IMR-90 (cell line): ENCODE results near the gene XAGE1B. TPM values are rescaled to one million over a fixed set of nuclear protein-coding genes. Genes with fewer than 3 reads are reported as not detected.

Source experiments
- ATAC-seq: fragments of 200-7000 bp; cut with Tn5 transposase; 2 replicates; pipeline ENCODE4 v1.9.1; 2020; ENCODE audit warnings: low read depth, mild to moderate bottlenecking, moderate library complexity
- BruUV-seq: library from RNA; stranded (reverse); fragments of 400-500 nt; replicated peaks from 2 replicates; lab custom pipeline; 2021; lab: Mats Ljungman, UMichigan
- CTCF ChIA-PET: fragments of 300-600 bp; formaldehyde crosslinking; extraction: SDS; loops from one replicate; lab custom pipeline; 2021; ENCODE audit warnings: antibody characterized with exemption; lab: Yijun Ruan, JAX
- POLR2A ChIA-PET: fragments of 300-600 bp; sonication (Branson Sonifier 250); formaldehyde crosslinking; loops from one replicate; lab custom pipeline; 2022; ENCODE audit warnings: antibody characterized with exemption; ENCODE audit not compliant: unreplicated experiment; lab: Charles Lee
- DNase-seq: peaks from one replicate; pipeline ENCODE4 v3.0.0; 2013
- H2AFZ ChIP-seq: replicated peaks from 2 replicates; pipeline ENCODE3; 2013; ENCODE audit warnings: low read length, mild to moderate bottlenecking; ENCODE audit not compliant: poor library complexity
- H2AK5ac ChIP-seq: 2 replicates; pipeline ENCODE4 v1.6.1; 2013; ENCODE audit warnings: low read depth, low read length, inconsistent platforms
- H2AK9ac ChIP-seq: replicated peaks from 2 replicates; pipeline ENCODE3; 2013; ENCODE audit warnings: mild to moderate bottlenecking, low read depth, low read length, moderate library complexity; ENCODE audit not compliant: poor library complexity
- H2BK120ac ChIP-seq: 2 replicates; pipeline ENCODE4 v1.6.1; 2013; ENCODE audit warnings: low read depth, low read length, inconsistent platforms
- H2BK15ac ChIP-seq: 3 replicates; pipeline ENCODE4 v1.6.1; 2013; ENCODE audit warnings: low read depth, low read length, inconsistent platforms
- H2BK20ac ChIP-seq: 2 replicates; pipeline ENCODE4 v1.6.1; 2013; ENCODE audit warnings: low read depth, mild to moderate bottlenecking, inconsistent platforms, low read length, moderate library complexity
- H2BK5ac ChIP-seq: 2 replicates; pipeline ENCODE4 v1.6.1; 2013; ENCODE audit warnings: mild to moderate bottlenecking, low read depth, low read length, inconsistent platforms; ENCODE audit not compliant: poor library complexity, severe bottlenecking
- H3K14ac ChIP-seq: replicated peaks from 2 replicates; pipeline ENCODE4 v1.6.1; 2013; ENCODE audit warnings: low read depth, low read length, inconsistent platforms
- H3K18ac ChIP-seq: 2 replicates; pipeline ENCODE4 v1.6.1; 2013; ENCODE audit warnings: low read depth, low read length, control low read depth
- H3K23ac ChIP-seq: 2 replicates; pipeline ENCODE4 v1.6.1; 2013; ENCODE audit warnings: low read depth, low read length, inconsistent platforms
- H3K27ac ChIP-seq: 2 replicates; pipeline ENCODE4 v1.5.1; 2013; ENCODE audit warnings: mild to moderate bottlenecking, control low read depth, low read length; ENCODE audit not compliant: insufficient read depth
- H3K27me3 ChIP-seq: 2 replicates; pipeline ENCODE4 v1.6.1; 2013; ENCODE audit warnings: low read length; ENCODE audit not compliant: control insufficient read depth, insufficient read depth
- H3K36me3 ChIP-seq: 2 replicates; pipeline ENCODE4 v1.6.1; 2013; ENCODE audit warnings: low read length, mixed read lengths; ENCODE audit not compliant: control insufficient read depth, insufficient read depth
- H3K4ac ChIP-seq: 2 replicates; pipeline ENCODE4 v1.6.1; 2013; ENCODE audit warnings: low read depth, low read length, inconsistent platforms
- H3K4me1 ChIP-seq: 2 replicates; pipeline ENCODE4 v1.6.1; 2013; ENCODE audit warnings: low read length, mixed read lengths; ENCODE audit not compliant: control insufficient read depth, insufficient read depth
- H3K4me2 ChIP-seq: 2 replicates; pipeline ENCODE4 v1.6.1; 2013; ENCODE audit warnings: low read depth, mild to moderate bottlenecking, control low read depth, low read length, moderate library complexity
- H3K4me3 ChIP-seq: 2 replicates; pipeline ENCODE4 v1.5.1; 2013; ENCODE audit warnings: low read depth, mild to moderate bottlenecking, control low read depth, low read length, moderate library complexity; ENCODE audit not compliant: insufficient read depth
- H3K56ac ChIP-seq: 2 replicates; pipeline ENCODE4 v1.6.1; 2013; ENCODE audit warnings: low read length, inconsistent platforms; ENCODE audit not compliant: insufficient read depth; ENCODE audit errors: extremely low read depth
- H3K79me1 ChIP-seq, 2 experiments: 2 replicates each; pipeline ENCODE4 v1.6.1; 2013; ENCODE audit warnings: low read length in 2 of 2, inconsistent platforms in 1 of 2, low read depth in 1 of 2
- H3K9ac ChIP-seq: 2 replicates; pipeline ENCODE4 v1.6.1; 2013; ENCODE audit warnings: low read depth, low read length, control low read depth
- H3K9me1 ChIP-seq: 2 replicates; pipeline ENCODE4 v1.6.1; 2013; ENCODE audit warnings: low read length, inconsistent platforms; ENCODE audit not compliant: insufficient read depth
- H3K9me3 ChIP-seq: 2 replicates; pipeline ENCODE4 v1.6.1; 2013; ENCODE audit warnings: low read length; ENCODE audit not compliant: control insufficient read depth, insufficient read depth
- H4K20me1 ChIP-seq: 2 replicates; pipeline ENCODE4 v1.6.1; 2013; ENCODE audit warnings: low read length, inconsistent platforms; ENCODE audit not compliant: insufficient read depth
- H4K5ac ChIP-seq: 2 replicates; pipeline ENCODE4 v1.6.1; 2013; ENCODE audit warnings: mild to moderate bottlenecking, low read depth, low read length, control low read depth
- H4K8ac ChIP-seq, 2 experiments: 2 replicates each; pipeline ENCODE4 v1.6.1; 2013; ENCODE audit warnings: low read depth in 2 of 2, low read length in 2 of 2, control low read depth in 1 of 2, inconsistent platforms in 1 of 2
- H4K91ac ChIP-seq: 2 replicates; pipeline ENCODE4 v1.6.1; 2013; ENCODE audit warnings: low read depth, low read length, inconsistent platforms; ENCODE audit not compliant: insufficient read depth
- ELK1 ChIP-seq: fragments of 150-350 bp; IDR thresholded peaks from 2 replicates; pipeline ENCODE4 v1.6.1; 2016; ENCODE audit warnings: low read depth, mild to moderate bottlenecking, low read length, moderate library complexity, borderline replicate concordance
- MXI1 ChIP-seq: IDR thresholded peaks from 2 replicates; pipeline ENCODE4 v1.6.1; 2012; ENCODE audit warnings: low read depth, mild to moderate bottlenecking, low read length, moderate library complexity, borderline replicate concordance
- WGBS, 2 experiments: methylation state at CpG; one replicate each; pipeline versions ENCODE4 v1.1.5 to v1.1.7; 2013; ENCODE audit warnings: missing lambda C conversion rate in 2 of 2; ENCODE audit not compliant: insufficient read length in 1 of 2; ENCODE audit errors: extremely low coverage in 2 of 2; 5-methylcytosine and 5-hydroxymethylcytosine counted together
- dilution Hi-C: fragments of 300-500 bp; cut with HindIII; formaldehyde crosslinking; loops from one replicate; pipeline ENCODE4 v1.14.3; 2018; ENCODE audit warnings: low sequenced_read_pairs; ENCODE audit not compliant: unreplicated experiment
- in situ Hi-C: fragments of 300-500 bp; cut with MboI; formaldehyde crosslinking; loops from 3 replicates; pipeline ENCODE4 v1.14.3; 2019; ENCODE audit warnings: low sequenced_read_pairs, inconsistent platforms, mixed read lengths
- intact Hi-C: fragments of 100-400 bp; cut with micrococcal nuclease; formaldehyde crosslinking; loops from 2 replicates; pipeline ENCODE4 v1.10.0; 2022
- polyA plus RNA-seq, 3 experiments: library from polyadenylated mRNA; depleted of rRNA; stranded (reverse); fragments of >200 nt; gene quantifications; 2 replicates each; pipeline ENCODE4 v1.2.3, GENCODE V29; 2012; ENCODE audit warnings: low replicate concordance in 1 of 3
- total RNA-seq: library from RNA; depleted of rRNA; stranded (reverse); fragments of >200 nt; gene quantifications from 2 replicates; pipeline ENCODE4 v1.2.3, GENCODE V29; 2012

The XAGE1B gene
- total and polyA plus RNA-seq, 2 of the 4 experiments (the other 2 are of a cell fraction), result not detected

- DNase-seq (no peak), ATAC-seq (no peak)
- ChIA-PET POLR2A (no interaction called here), CTCF (no interaction called here)
- intact Hi-C loops, result no loop called here
- Histone ChIP-seq H2BK5ac (no peak overlapping the region), H3K9ac (no peak overlapping the region), H4K8ac (no peak overlapping the region), H3K4me2 (no peak overlapping the region), H3K27ac (no peak overlapping the region), H3K4ac (no peak overlapping the region), H2BK120ac (no peak overlapping the region), H3K4me1 (no peaks in the 10 kb centered on the region), H2BK20ac (no peak overlapping the region), H3K36me3 (no peaks in the 10 kb centered on the region), H2BK15ac (no peak overlapping the region), H3K14ac (no peak overlapping the region), H3K9me3 (no peaks in the 10 kb centered on the region), H4K5ac (no peak overlapping the region), H3K23ac (no peak overlapping the region), H2AK9ac (no peak overlapping the region), H3K27me3 (peaks cover 4% of the 10 kb centered on the region; the same call in 1 of the 2 replicates), H3K18ac (no peak overlapping the region), H2AK5ac (no peak overlapping the region), H3K9me1 (no peaks in the 10 kb centered on the region), H3K56ac (no peak overlapping the region), H4K20me1 (no peaks in the 10 kb centered on the region), H3K4me3 (no peak overlapping the region), H3K79me1 (no peaks in the 10 kb centered on the region), H4K91ac (no peak overlapping the region), H2AFZ (no peak overlapping the region)
- in situ Hi-C loops, result no loop called here
- BruUV-seq, result no TSS peak
- dilution Hi-C loops, result no loop called here
- 67% methylated on average over 1 of the region's 6 CpGs; no CpG with 5 or more reads in 1 of the 2 experiments for WGBS, 2 experiments
- TF ChIP-seq MXI1 (no peak), ELK1 (no peak)
These were observed 6.9 kb downstream of the XAGE1B start for GRCh38 chrX:52509916-52510315.
